Medulla oblongata (tissue), 1 donor: Measurements from ENCODE around the gene LRRN2.

Experiments
- DNase-seq: peaks from one replicate; pipeline ENCODE4 v3.0.0-alpha.2; 2015; ENCODE audit errors: extremely low spot score

Gene LRRN2

GRCh38 chr1:204663644-204664383 is 21.7 kb downstream of the LRRN2 start:
- DNase-seq: peak; percentile 28

- no peak for DNase-seq
These were observed 23.0 kb downstream of the LRRN2 start for GRCh38 chr1:204662530-204662929.

GRCh38 chr1:204660509-204660908 is 25.0 kb downstream of the LRRN2 start:
- DNase-seq: no peak

- DNase-seq: no peak
These were observed 26.5 kb downstream of the LRRN2 start for GRCh38 chr1:204659056-204659455.

- no peak for DNase-seq
These were observed 27.2 kb downstream of the LRRN2 start for GRCh38 chr1:204658295-204658694.

GRCh38 chr1:204653590-204654340 is 31.8 kb downstream of the LRRN2 start:
- DNase-seq: no peak

GRCh38 chr1:204652497-204652896 is 33.0 kb downstream of the LRRN2 start:
- DNase-seq: no peak

- DNase-seq: no peak
These were observed 33.6 kb downstream of the LRRN2 start for GRCh38 chr1:204651843-204652421.

GRCh38 chr1:204650911-204651570 is 34.5 kb downstream of the LRRN2 start:
- DNase-seq: no peak

- DNase-seq: no peak
These were observed 35.6 kb downstream of the LRRN2 start for GRCh38 chr1:204649721-204650521.

- DNase-seq: no peak
These were observed 37.0 kb downstream of the LRRN2 start for GRCh38 chr1:204648576-204648975.

- DNase-seq: no peak
These were observed 37.8 kb downstream of the LRRN2 start for GRCh38 chr1:204647805-204648153.

- DNase-seq: peak; percentile 57
These were observed 38.3 kb downstream of the LRRN2 start for GRCh38 chr1:204647114-204647804.

GRCh38 chr1:204645666-204646065 is 39.9 kb downstream of the LRRN2 start:
- no peak for DNase-seq

- no peak for DNase-seq
These were observed 40.3 kb downstream of the LRRN2 start for GRCh38 chr1:204645251-204645650.

- no peak for DNase-seq
These were observed 42.0 kb downstream of the LRRN2 start for GRCh38 chr1:204643503-204643902.

GRCh38 chr1:204641936-204642335 is 43.6 kb downstream of the LRRN2 start:
- no peak for DNase-seq

GRCh38 chr1:204641455-204641854 is 44.1 kb downstream of the LRRN2 start:
- no peak for DNase-seq

GRCh38 chr1:204640578-204640977 is 45.0 kb downstream of the LRRN2 start:
- no peak for DNase-seq

- no peak for DNase-seq
These were observed 51.2 kb downstream of the LRRN2 start for GRCh38 chr1:204634260-204634910.
